Measurements from ENCODE around the gene CCDC177. TPM values are rescaled to one million over a fixed set of nuclear protein-coding genes. Genes with fewer than 3 reads are reported as not detected.

The CCDC177 gene
- total and polyA plus RNA-seq, 9 of the 15 experiments (the other 6 are each of a cell fraction or from before 2014, with no cell fraction given), result not detected

DNA sequence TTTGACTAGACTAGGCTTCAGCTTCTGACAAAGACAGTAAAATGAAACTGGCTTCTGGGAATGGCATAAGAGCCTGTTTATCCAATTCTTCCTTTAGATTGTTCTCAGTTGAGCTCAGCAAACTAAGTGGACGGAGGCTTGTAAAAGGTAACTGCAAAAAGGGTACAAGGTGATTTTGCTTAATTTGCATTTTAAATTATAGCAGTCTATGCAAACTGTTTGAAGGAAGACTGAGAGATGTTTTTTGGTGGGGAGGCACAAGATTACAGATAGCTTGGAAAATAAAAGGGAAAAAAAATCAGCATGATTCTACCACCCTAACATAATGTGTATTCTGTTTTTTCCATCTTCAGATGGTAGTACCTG, 41.7 kb upstream of the CCDC177 start:
- intact Hi-C loops (cut with micrococcal nuclease), result no loop called here
- Histone ChIP-seq H3K79me2 (ENCODE audit: control insufficient read depth, insufficient read depth, low read length) (peaks cover 99% of the 10 kb centered on the region), H3K4me1 (replicated peaks in 1 of 2; ENCODE audit: control insufficient read depth in 2 of 2, insufficient read depth in 2 of 2, low read length in 2 of 2) (peaks cover 17 to 70% of the 10 kb centered on the region in 2 experiments), H3K27ac (ENCODE audit: extremely low read depth, low read depth, low read length) (peak overlapping the region; percentile 70; the same call in 2 of the 3 replicates), H3K9me3 (replicated peaks; ENCODE audit: control insufficient read depth, insufficient read depth, low read depth, low read length) (no peaks in the 10 kb centered on the region), H3K36me3 (ENCODE audit: control insufficient read depth, insufficient read depth, low read length) (peaks cover 38% of the 10 kb centered on the region; the same call in 2 of the 3 replicates), H3K27me3 (ENCODE audit: control insufficient read depth in 2 of 2, insufficient read depth in 2 of 2, low read length in 2 of 2) (no peaks in the 10 kb centered on the region), H3K4me2 (ENCODE audit: insufficient read depth, low read length) (peak overlapping the region; percentile 77), H2AFZ (ENCODE audit: low read depth, low read length) (no peak overlapping the region), H3K9me1 (ENCODE audit: control insufficient read depth, insufficient read depth, low read length) (no peaks in the 10 kb centered on the region), H3K4me3 (no peak overlapping the region), H3K9ac (ENCODE audit: insufficient read depth in 1 of 2, low read depth in 2 of 2, low read length in 2 of 2) (peak overlapping the region in 1 of 2 experiments; percentile 56; a peak in 2 of 4 replicates), H4K20me1 (replicated peaks; ENCODE audit: control insufficient read depth, insufficient read depth, low read length) (0 out of 2 replicates have a peak, but pooled peaks cover 2% of the 10 kb centered on the region)
- TF ChIP-seq ZNF592 (IDR thresholded peaks at IDR 0.05), result no peak
- no peak for TF ChIP-seq ZNF224 (CRISPR knock-in tag; IDR thresholded peaks at IDR 0.05)
- TF ChIP-seq, protein P1, sequence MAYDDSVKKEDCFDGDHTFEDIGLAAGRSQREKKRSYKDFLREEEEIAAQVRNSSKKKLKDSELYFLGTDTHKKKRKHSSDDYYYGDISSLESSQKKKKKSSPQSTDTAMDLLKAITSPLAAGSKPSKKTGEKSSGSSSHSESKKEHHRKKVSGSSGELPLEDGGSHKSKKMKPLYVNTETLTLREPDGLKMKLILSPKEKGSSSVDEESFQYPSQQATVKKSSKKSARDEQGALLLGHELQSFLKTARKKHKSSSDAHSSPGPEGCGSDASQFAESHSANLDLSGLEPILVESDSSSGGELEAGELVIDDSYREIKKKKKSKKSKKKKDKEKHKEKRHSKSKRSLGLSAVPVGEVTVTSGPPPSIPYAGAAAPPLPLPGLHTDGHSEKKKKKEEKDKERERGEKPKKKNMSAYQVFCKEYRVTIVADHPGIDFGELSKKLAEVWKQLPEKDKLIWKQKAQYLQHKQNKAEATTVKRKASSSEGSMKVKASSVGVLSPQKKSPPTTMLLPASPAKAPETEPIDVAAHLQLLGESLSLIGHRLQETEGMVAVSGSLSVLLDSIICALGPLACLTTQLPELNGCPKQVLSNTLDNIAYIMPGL (CRISPR knock-in tag; IDR thresholded peaks at IDR 0.05), result no peak
- TF ChIP-seq PTBP1 (IDR thresholded peaks at IDR 0.05; ENCODE audit: low read depth, low read length), result no peak
- TF ChIP-seq ZNF583 (CRISPR knock-in tag; IDR thresholded peaks at IDR 0.05), result no peak
- TF ChIP-seq CEBPG (CRISPR knock-in tag; IDR thresholded peaks at IDR 0.05), result no peak
- TF ChIP-seq CEBPG (tag; conservative IDR thresholded peaks at IDR 0.05 in 1 of 2, IDR thresholded peaks at IDR 0.05 in 1 of 2), result no peak
- TF ChIP-seq ZNF134 (CRISPR knock-in tag; conservative IDR thresholded peaks at IDR 0.05), result no peak
- no peak for TF ChIP-seq ARID2 (IDR thresholded peaks at IDR 0.05)
- TF ChIP-seq, protein P2, sequence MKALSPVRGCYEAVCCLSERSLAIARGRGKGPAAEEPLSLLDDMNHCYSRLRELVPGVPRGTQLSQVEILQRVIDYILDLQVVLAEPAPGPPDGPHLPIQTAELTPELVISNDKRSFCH (CRISPR knock-in tag; IDR thresholded peaks at IDR 0.05), result no peak
- TF ChIP-seq, protein P2 (tag; IDR thresholded peaks at IDR 0.05), result no peak
- no peak for TF ChIP-seq NONO (IDR thresholded peaks at IDR 0.05; ENCODE audit: low read depth in 2 of 2, low read length in 1 of 2)
- no peak for TF ChIP-seq BCOR (IDR thresholded peaks at IDR 0.05)
- TF ChIP-seq CBFA2T3 (IDR thresholded peaks at IDR 0.05), result no peak
- peak; percentile 44; the same call in 1 of the 2 replicates for TF ChIP-seq ZNF316 (IDR thresholded peaks at IDR 0.05)
- TF ChIP-seq, protein P3, sequence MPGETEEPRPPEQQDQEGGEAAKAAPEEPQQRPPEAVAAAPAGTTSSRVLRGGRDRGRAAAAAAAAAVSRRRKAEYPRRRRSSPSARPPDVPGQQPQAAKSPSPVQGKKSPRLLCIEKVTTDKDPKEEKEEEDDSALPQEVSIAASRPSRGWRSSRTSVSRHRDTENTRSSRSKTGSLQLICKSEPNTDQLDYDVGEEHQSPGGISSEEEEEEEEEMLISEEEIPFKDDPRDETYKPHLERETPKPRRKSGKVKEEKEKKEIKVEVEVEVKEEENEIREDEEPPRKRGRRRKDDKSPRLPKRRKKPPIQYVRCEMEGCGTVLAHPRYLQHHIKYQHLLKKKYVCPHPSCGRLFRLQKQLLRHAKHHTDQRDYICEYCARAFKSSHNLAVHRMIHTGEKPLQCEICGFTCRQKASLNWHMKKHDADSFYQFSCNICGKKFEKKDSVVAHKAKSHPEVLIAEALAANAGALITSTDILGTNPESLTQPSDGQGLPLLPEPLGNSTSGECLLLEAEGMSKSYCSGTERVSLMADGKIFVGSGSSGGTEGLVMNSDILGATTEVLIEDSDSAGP (CRISPR knock-in tag; IDR thresholded peaks at IDR 0.05), result no peak
- peak; percentile 23; the same call in 1 of the 2 replicates for TF ChIP-seq C11orf30 (IDR thresholded peaks at IDR 0.05; ENCODE audit: low read depth)
- DNase-seq (ENCODE audit: extremely low read depth in 1 of 4, low spot score in 3 of 4), result no peak
- no peak for ATAC-seq
- in situ Hi-C loops (cut with MboI), result no loop called here
- ChIA-PET CTCF (ENCODE audit: low intra/inter-chr PET ratio) (no interaction called here), POLR2A (no interaction called here)
- BruUV-seq (replicated peaks), result no TSS peak
- 80% methylated on average over 1 of the region's 1 CpG for WGBS (ENCODE audit: insufficient coverage, low coverage, missing lambda C conversion rate)
- no peak for FAIRE-seq
